GM13977 (cell line): ENCODE data around the gene PES1.

Experiments used
- DNase-seq: peaks from one replicate; pipeline ENCODE4 v3.0.0; 2012; ENCODE audit warnings: low spot score
- CTCF ChIP-seq: IDR thresholded peaks from 2 replicates; pipeline ENCODE4 v1.5.1; 2012; ENCODE audit warnings: mild to moderate bottlenecking, control low read depth; ENCODE audit not compliant: insufficient read depth; ENCODE audit errors: extremely low read depth, missing control alignments
- in situ Hi-C: fragments of 300-500 bp; cut with MboI; formaldehyde crosslinking; loops from one replicate; pipeline ENCODE4 v1.12.0; 2022; ENCODE audit warnings: low sequenced_read_pairs, low pct_unique_long_range_greater_than_20kb, mixed read lengths, inconsistent platforms; ENCODE audit not compliant: unreplicated experiment

The PES1 gene

DNA sequence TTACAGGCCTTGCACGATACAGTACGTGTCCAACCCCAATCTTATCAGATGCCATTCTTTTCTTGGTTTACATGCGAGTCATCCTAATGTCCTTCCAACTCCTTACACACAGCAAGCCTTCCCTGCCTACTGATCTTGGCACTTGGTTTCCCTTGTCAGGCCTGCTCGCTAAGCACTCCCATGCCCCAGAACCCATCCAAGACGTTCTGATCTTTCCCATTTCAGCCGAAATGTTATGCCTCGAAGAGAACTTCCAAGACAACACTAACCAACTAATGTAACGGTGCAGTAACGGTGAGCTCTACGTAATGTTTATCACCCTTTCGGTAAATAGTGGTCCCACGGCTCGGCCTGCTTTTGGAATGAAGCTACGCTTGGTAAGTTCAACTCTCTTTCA, 521 bp downstream of the PES1 start:
- DNase-seq = no peak
- no peak for TF ChIP-seq CTCF
- in situ Hi-C loops = no loop called here

GRCh38 chr22:30586414-30586813, 5.3 kb downstream of the PES1 start:
- in situ Hi-C loops = no loop called here
- no peak for DNase-seq
- TF ChIP-seq CTCF = no peak

- DNase-seq = no peak
- in situ Hi-C loops = no loop called here
- no peak for TF ChIP-seq CTCF
Measured at GRCh38 chr22:30584441-30584840, 7.3 kb downstream of the PES1 start.

GRCh38 chr22:30582788-30583545, 8.7 kb downstream of the PES1 start:
- TF ChIP-seq CTCF = no peak
- in situ Hi-C loops = no loop called here
- no peak for DNase-seq

DNA sequence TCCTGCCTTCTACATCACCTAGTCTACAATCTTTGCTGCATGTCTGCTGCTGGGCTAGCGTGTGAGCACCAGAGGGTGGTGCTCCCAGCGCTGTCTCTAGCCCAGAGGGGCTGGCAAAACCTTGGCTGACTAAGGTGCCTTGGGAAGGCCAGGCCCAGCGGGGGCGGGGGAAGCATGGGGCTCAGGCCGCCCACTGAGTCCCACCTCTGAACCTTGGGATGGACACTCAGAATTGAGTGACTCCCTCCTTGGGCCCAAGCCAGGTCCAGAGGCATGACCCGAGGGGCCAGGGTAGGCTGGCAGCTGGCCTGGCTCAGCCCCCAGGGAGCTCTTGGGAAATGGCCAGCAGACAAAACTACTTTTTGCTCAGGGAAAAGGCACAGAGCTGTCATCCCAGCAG, 9.7 kb downstream of the PES1 start:
- in situ Hi-C loops = no loop called here
- DNase-seq = no peak
- TF ChIP-seq CTCF = no peak

DNA sequence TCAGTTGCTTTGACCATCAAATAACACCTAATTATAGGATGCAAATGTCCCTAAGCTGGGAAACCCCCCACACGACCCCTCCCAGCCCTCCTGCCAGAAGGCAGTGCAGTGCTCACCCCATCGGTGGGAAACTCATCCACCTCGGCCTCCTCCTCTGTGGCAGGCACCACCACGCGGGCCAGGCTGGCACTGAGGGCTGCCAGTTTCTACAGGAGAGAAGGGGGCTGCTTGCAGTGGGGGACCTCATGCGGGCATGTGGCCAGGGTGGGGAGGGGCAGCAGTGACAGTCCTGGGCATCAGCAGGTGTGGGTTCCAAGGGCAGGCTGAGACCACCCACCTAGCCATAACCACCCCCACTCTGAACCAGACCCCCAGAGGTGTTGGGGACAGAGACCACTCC, 10.8 kb downstream of the PES1 start:
- no peak for TF ChIP-seq CTCF
- in situ Hi-C loops = no loop called here
- DNase-seq = no peak

DNA sequence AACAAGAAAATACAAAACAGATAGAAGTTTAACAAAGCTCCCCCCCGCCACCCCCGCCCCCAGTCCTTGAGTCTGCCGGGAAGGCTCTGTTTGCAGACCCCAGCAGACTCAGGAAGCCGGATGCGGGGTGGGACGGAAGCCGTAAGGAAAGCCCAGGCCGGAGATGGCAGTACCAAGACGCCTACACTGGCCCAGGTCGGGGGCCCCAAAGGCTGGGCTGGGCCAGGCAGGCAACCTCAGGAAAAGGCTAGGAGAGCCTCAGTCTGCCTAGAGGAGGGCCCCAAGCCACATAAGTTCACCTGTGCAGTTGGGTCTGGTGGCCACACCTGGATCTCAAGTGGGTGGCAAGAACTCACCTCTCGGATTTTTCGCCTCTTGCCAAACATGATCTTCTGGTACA, 13.2 kb downstream of the PES1 start:
- no peak for TF ChIP-seq CTCF
- DNase-seq = no peak
- in situ Hi-C loops = no loop called here
